Mononuclear cell (primary cell): ENCODE data around the gene JOSD2. TPM values are rescaled to one million over a fixed set of nuclear protein-coding genes. Genes with fewer than 3 reads are reported as not detected.

Experiments used
- H3K27me3 ChIP-seq: 2 replicates; pipeline ENCODE4 v1.6.0; 2011; ENCODE audit warnings: low read length, control low read depth; ENCODE audit not compliant: insufficient read depth
- H3K4me1 ChIP-seq: 2 replicates; pipeline ENCODE4 v1.5.1; 2011; ENCODE audit warnings: mild to moderate bottlenecking, low read length, control low read depth; ENCODE audit not compliant: insufficient read depth
- H3K4me3 ChIP-seq: 2 replicates; pipeline ENCODE4 v1.5.1; 2011; ENCODE audit warnings: mild to moderate bottlenecking, low read length, moderate library complexity
- H3K9me3 ChIP-seq: 2 replicates; pipeline ENCODE4 v1.5.1; 2011; ENCODE audit warnings: low read depth, mild to moderate bottlenecking, control low read depth, low read length
- total RNA-seq: library from RNA; depleted of rRNA; stranded (reverse); fragments of >200 nt; gene quantifications from one replicate; pipeline ENCODE4 v1.2.3, GENCODE V29; 2012

JOSD2 gene
- total RNA-seq, 1 donor: 8.4 TPM

DNA sequence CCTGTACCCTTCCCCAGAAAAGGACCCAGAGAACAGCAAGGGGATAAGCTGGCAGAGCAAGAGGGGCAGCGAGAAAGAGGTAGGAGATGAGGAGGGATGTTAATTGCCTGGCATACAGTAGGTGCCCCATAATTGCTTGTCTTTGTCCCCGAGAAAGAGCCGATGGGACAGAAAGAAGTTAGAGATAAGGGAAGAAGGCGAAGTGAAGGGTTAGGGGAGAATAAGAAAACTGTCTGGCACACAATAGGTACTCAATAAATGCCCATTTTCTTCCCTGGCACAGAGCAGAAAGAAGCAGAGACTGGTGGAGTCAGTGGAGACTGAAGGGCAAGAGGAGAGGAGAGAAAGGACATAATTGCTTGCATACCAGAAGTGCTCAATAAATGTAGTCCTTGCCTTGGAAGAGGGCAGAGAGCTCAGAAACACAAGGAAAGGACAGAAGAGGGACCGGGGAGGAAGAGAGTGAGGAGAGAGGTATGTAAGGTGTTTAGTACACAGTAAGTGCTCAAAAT is 15.9 kb downstream of the JOSD2 start:
- H3K27me3 ChIP-seq: no peaks in the 10 kb centered on the region
- H3K4me1 ChIP-seq: peaks cover 12% of the 10 kb centered on the region
- no peak overlapping the region for H3K4me3 ChIP-seq
- H3K9me3 ChIP-seq: no peaks in the 10 kb centered on the region

GRCh38 chr19:50494186-50495019 is 16.6 kb downstream of the JOSD2 start:
- Histone ChIP-seq H3K4me1 (peaks cover 16% of the 10 kb centered on the region), H3K27me3 (no peaks in the 10 kb centered on the region), H3K4me3 (no peak overlapping the region), H3K9me3 (no peaks in the 10 kb centered on the region)

- Histone ChIP-seq H3K27me3 (no peaks in the 10 kb centered on the region), H3K9me3 (no peaks in the 10 kb centered on the region), H3K4me1 (peaks cover 25% of the 10 kb centered on the region), H3K4me3 (no peak overlapping the region)
Observed at GRCh38 chr19:50493171-50493570, 17.8 kb downstream of the JOSD2 start.

DNA sequence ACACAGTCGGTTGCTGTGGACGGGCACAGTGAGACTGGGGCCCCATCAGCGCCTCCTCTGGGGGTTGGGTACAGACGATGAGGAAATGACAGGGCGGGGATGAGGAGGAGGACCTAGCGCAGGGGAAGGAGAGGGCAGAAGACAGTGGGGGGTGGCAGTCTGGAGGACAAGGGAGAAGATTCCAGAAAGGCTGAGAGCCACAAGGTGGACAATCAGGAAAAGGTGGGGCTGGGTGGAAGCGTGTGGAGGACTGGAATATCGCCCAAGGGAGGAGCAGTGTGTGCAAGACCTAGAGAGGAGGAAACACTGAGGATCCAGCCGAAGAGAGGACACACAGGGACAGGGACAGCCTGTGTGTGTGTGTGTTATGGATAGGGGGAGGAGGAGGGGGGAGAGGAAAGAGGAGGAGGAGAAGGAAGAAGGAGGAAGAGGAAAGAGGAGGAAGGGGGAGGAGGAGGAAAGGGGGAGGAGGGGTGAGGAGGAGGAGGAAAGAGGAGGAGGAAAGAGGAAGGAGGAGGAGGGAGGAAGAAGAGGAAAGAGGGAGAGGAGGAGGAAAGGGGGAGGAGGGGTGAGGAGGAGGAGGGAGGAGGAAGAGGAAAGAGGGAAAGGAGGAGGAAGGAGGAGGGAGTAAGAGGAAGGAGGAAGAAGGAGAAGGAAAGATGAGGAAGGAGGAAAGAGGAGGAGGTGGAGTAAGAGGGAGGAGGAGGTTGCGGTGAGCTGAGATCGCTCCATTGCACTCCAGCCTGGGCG is 18.5 kb downstream of the JOSD2 start:
- H3K4me3 ChIP-seq: no peak overlapping the region
- H3K4me1 ChIP-seq: peaks cover 28% of the 10 kb centered on the region
- no peaks in the 10 kb centered on the region for H3K27me3 ChIP-seq

GRCh38 chr19:50490991-50491472 is 20.0 kb downstream of the JOSD2 start:
- Histone ChIP-seq H3K9me3 (no peaks in the 10 kb centered on the region), H3K4me1 (peaks cover 35% of the 10 kb centered on the region), H3K27me3 (no peaks in the 10 kb centered on the region), H3K4me3 (no peak overlapping the region)

More for the DNA sequence above, 18.5 kb downstream of the JOSD2 start:
- no peaks in the 10 kb centered on the region for H3K9me3 ChIP-seq

DNA sequence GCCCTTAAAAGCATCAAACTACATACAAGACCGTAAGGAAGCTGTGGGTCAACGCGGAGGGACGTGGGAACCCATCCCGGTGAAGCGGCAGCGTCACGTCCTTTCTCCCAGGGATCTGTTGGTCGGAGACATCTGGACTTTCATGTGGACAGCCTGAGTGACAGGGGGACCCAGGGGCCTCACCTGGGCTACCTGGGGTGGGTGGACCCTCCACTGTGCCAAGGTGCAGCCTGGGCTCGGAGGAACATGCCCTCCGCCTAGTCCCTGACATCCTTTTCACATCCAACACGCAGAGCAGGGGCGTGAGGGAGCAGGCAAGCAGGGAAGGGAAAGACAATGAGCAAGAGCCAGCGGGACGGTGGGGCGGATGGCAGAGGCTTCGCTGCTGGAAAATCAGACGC is 20.6 kb downstream of the JOSD2 start:
- H3K4me1 ChIP-seq: peaks cover 35% of the 10 kb centered on the region
- H3K9me3 ChIP-seq: no peaks in the 10 kb centered on the region
- H3K4me3 ChIP-seq: no peak overlapping the region
- no peaks in the 10 kb centered on the region for H3K27me3 ChIP-seq

- Histone ChIP-seq H3K27me3 (no peaks in the 10 kb centered on the region), H3K4me3 (no peak overlapping the region), H3K9me3 (no peaks in the 10 kb centered on the region), H3K4me1 (peaks cover 35% of the 10 kb centered on the region)
Observed at GRCh38 chr19:50489461-50490011, 21.5 kb downstream of the JOSD2 start.

GRCh38 chr19:50488389-50489194 is 22.4 kb downstream of the JOSD2 start:
- Histone ChIP-seq H3K27me3 (no peaks in the 10 kb centered on the region), H3K4me1 (peaks cover 35% of the 10 kb centered on the region), H3K9me3 (no peaks in the 10 kb centered on the region), H3K4me3 (no peak overlapping the region)

- no peaks in the 10 kb centered on the region for H3K9me3 ChIP-seq
- H3K27me3 ChIP-seq: no peaks in the 10 kb centered on the region
- H3K4me1 ChIP-seq: peaks cover 29% of the 10 kb centered on the region
- no peak overlapping the region for H3K4me3 ChIP-seq
Observed at GRCh38 chr19:50486823-50487515, 24.0 kb downstream of the JOSD2 start.

GRCh38 chr19:50485284-50485955 is 25.6 kb downstream of the JOSD2 start:
- Histone ChIP-seq H3K4me1 (peaks cover 22% of the 10 kb centered on the region), H3K9me3 (no peaks in the 10 kb centered on the region), H3K4me3 (no peak overlapping the region), H3K27me3 (no peaks in the 10 kb centered on the region)

GRCh38 chr19:50482916-50483315 is 28.1 kb downstream of the JOSD2 start:
- Histone ChIP-seq H3K27me3 (no peaks in the 10 kb centered on the region), H3K4me3 (no peak overlapping the region), H3K4me1 (peaks cover 10% of the 10 kb centered on the region), H3K9me3 (no peaks in the 10 kb centered on the region)

GRCh38 chr19:50482271-50482855 is 28.6 kb downstream of the JOSD2 start:
- H3K4me1 ChIP-seq: peaks cover 11% of the 10 kb centered on the region
- no peaks in the 10 kb centered on the region for H3K27me3 ChIP-seq
- H3K9me3 ChIP-seq: no peaks in the 10 kb centered on the region
- H3K4me3 ChIP-seq: no peak overlapping the region

GRCh38 chr19:50481351-50482149 is 29.4 kb downstream of the JOSD2 start:
- H3K27me3 ChIP-seq: no peaks in the 10 kb centered on the region
- peaks cover 14% of the 10 kb centered on the region for H3K4me1 ChIP-seq
- H3K4me3 ChIP-seq: no peak overlapping the region
- H3K9me3 ChIP-seq: no peaks in the 10 kb centered on the region
